CD4-positive, alpha-beta memory T cell (primary cell): ENCODE measurements around the gene SLC16A14. TPM values are rescaled to one million over a fixed set of nuclear protein-coding genes. Genes with fewer than 3 reads are reported as not detected.
A peak's percentile ranks its signal among the peaks of the same experiment; 100 is the strongest.

Source experiments
- CTCF ChIA-PET: fragments of 350-600 bp; sonication (Branson Sonifier 250); formaldehyde crosslinking; loops from one replicate; lab custom pipeline; 2021; ENCODE audit warnings: inconsistent platforms; ENCODE audit not compliant: partially characterized antibody; lab: Charles Lee
- POLR2A ChIA-PET: fragments of 350-600 bp; sonication (Branson Sonifier 250); formaldehyde crosslinking; loops from one replicate; lab custom pipeline; 2021; ENCODE audit not compliant: partially characterized antibody; lab: Charles Lee
- DNase-seq, 5 donors: peaks; one replicate each; pipeline versions ENCODE4 v3.0.0 to v3.0.0-alpha.2; 2020 to 2022; ENCODE audit warnings: mixed read lengths in 1 of 5
- H3K27ac ChIP-seq: one replicate; pipeline ENCODE4 v1.7.0; 2013; ENCODE audit warnings: low read depth, low read length
- H3K27me3 ChIP-seq: 2 replicates; pipeline ENCODE4 v1.7.0; 2013; ENCODE audit warnings: mild to moderate bottlenecking, low read length, moderate library complexity; ENCODE audit not compliant: insufficient read depth
- H3K36me3 ChIP-seq: 2 replicates; pipeline ENCODE4 v1.7.0; 2013; ENCODE audit warnings: mild to moderate bottlenecking, low read length, moderate library complexity; ENCODE audit not compliant: insufficient read depth
- H3K4me1 ChIP-seq: 2 replicates; pipeline ENCODE4 v1.7.0; 2013; ENCODE audit warnings: mild to moderate bottlenecking, low read length, moderate library complexity; ENCODE audit not compliant: insufficient read depth
- H3K4me3 ChIP-seq, 2 donors: one replicate each; pipeline ENCODE4 v1.7.0; 2013; ENCODE audit warnings: low read length in 2 of 2, mild to moderate bottlenecking in 1 of 2
- H3K9me3 ChIP-seq, 2 donors: one replicate each; pipeline ENCODE4 v1.7.0; 2013; ENCODE audit warnings: low read length in 2 of 2, control low read depth in 1 of 2; ENCODE audit not compliant: control insufficient read depth in 1 of 2
- H3K27ac Mint-ChIP-seq, 7 donors: one replicate each; pipeline ENCODE4 v1.8.0; 2020 to 2021; ENCODE audit warnings: mixed read lengths in 7 of 7, mild to moderate bottlenecking in 6 of 7, inconsistent platforms in 3 of 7, moderate library complexity in 3 of 7
- H3K27me3 Mint-ChIP-seq, 2 donors: one replicate each; pipeline ENCODE4 v1.8.0; 2020 to 2021; ENCODE audit warnings: mixed read lengths in 2 of 2
- H3K36me3 Mint-ChIP-seq, 2 donors: one replicate each; pipeline ENCODE4 v1.8.0; 2020 to 2021; ENCODE audit warnings: mixed read lengths in 2 of 2, inconsistent platforms in 1 of 2, mild to moderate bottlenecking in 1 of 2
- H3K4me1 Mint-ChIP-seq, 4 donors: one replicate each; pipeline ENCODE4 v1.8.0; 2020 to 2021; ENCODE audit warnings: mixed read lengths in 4 of 4, mild to moderate bottlenecking in 1 of 4
- H3K4me3 Mint-ChIP-seq, 8 donors: one replicate each; pipeline ENCODE4 v1.8.0; 2020 to 2021; ENCODE audit warnings: mixed read lengths in 8 of 8, mild to moderate bottlenecking in 7 of 8, moderate library complexity in 6 of 8, inconsistent platforms in 3 of 8
- H3K9me3 Mint-ChIP-seq, 8 donors: one replicate each; pipeline ENCODE4 v1.8.0; 2020 to 2021; ENCODE audit warnings: mixed read lengths in 8 of 8, mild to moderate bottlenecking in 5 of 8, inconsistent platforms in 3 of 8, moderate library complexity in 1 of 8
- intact Hi-C: fragments of 100-400 bp; cut with micrococcal nuclease; formaldehyde crosslinking; loops from one replicate; pipeline ENCODE4 v1.15.1; 2023
- polyA plus RNA-seq, 2 donors: library from polyadenylated mRNA; unstranded; fragments of 300-500 nt; fragmentation: Illumina TruSeq; gene quantifications; one replicate each; pipeline ENCODE4 v1.2.3, GENCODE V29; 2021
- total RNA-seq, 2 experiments: library from RNA; stranded (reverse); gene quantifications; one replicate each; pipeline ENCODE4 v1.2.3, GENCODE V29; 2021

The SLC16A14 gene
- total and polyA plus RNA-seq, 4 experiments from 2014 or later, result 0.12 to 0.44 (median 0.14) TPM; not detected in 1

DNA sequence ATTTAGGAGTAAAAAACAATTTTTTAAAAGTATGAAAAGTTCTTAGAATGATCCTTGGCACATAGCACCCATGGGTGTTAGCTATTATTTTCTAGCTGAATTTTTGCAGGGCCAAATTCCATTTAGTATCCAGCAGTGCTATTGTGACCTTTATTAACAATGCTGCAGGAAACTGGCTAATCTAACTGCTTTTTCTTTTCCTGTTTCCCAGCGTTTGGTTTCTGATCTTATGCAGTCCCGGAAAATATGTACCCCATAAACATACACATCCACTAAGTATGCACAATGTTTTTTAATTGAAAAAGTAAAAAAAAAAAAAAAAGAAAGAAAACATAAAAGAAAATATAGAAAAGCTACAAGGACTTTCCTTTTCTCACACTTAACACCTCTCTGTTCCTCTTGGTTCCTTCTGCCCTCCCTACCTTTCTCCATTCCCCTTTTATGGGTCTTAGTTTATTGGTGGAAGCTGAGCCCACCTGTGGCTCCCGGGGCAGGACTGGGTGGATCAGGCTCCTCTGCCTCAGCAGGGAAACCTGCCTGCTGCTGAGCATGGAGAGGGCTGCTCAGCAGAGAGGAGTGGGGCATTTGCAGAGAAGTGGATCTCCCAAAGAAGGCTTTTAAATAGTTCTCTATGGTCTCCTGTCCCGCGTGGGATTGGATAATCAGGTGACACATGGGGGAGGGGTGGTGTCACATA, 9.3 kb upstream of the SLC16A14 start:
- no peak for DNase-seq
- ChIA-PET CTCF (interaction anchor here (3.9 kb wide), 1 partner anchor 11 kb away, joined by 31 read pairs; no protein-coding TSS in a partner anchor), POLR2A (no interaction called here)
- intact Hi-C loops, result no loop called here
- no peaks in the 10 kb centered on the region for H3K9me3 ChIP-seq
- H3K4me1 Mint-ChIP-seq, result no peaks in the 10 kb centered on the region
- H3K27me3 Mint-ChIP-seq, result peaks cover 0 to 3% of the 10 kb centered on the region in 2 donors
- no peaks in the 10 kb centered on the region for H3K27me3 ChIP-seq
- no peak overlapping the region for H3K27ac Mint-ChIP-seq
- H3K4me3 ChIP-seq, result no peak overlapping the region
- peaks cover 0 to 7% (median 0%) of the 10 kb centered on the region in 8 donors for H3K9me3 Mint-ChIP-seq
- no peaks in the 10 kb centered on the region for H3K36me3 Mint-ChIP-seq
- no peak overlapping the region for H3K4me3 Mint-ChIP-seq
- no peak overlapping the region for H3K27ac ChIP-seq
- no peaks in the 10 kb centered on the region for H3K36me3 ChIP-seq
- no peaks in the 10 kb centered on the region for H3K4me1 ChIP-seq

DNA sequence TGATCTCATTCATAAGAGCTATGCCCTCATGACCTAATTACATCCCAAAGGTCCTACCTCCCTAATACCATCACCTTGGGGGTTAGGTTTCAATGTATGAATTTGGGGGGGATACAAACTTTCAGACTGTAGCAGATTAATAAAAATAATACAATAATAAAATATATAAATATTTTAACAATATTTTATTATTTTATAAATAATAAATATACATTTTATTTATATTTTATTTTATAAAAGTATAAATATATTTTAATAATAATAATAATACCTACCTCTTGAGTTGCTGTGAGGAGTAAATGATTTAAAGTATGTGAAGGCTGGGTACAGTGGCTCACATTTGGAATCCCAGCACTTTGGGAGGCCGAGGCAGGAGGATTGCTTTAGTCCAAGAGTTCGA, 8.1 kb upstream of the SLC16A14 start:
- Histone ChIP-seq H3K27me3 (no peaks in the 10 kb centered on the region), H3K4me1 (no peaks in the 10 kb centered on the region), H3K27ac (no peak overlapping the region), H3K4me3 (no peak overlapping the region), H3K36me3 (no peaks in the 10 kb centered on the region), H3K9me3 (no peaks in the 10 kb centered on the region)
- CTCF ChIA-PET, result interaction anchor here (3.9 kb wide), 1 partner anchor 10 kb away, joined by 31 read pairs; no protein-coding TSS in a partner anchor
- Mint-ChIP-seq H3K9me3 (peaks cover 0 to 7% (median 0%) of the 10 kb centered on the region in 8 donors), H3K27me3 (peaks cover 0 to 3% of the 10 kb centered on the region in 2 donors), H3K36me3 (no peaks in the 10 kb centered on the region), H3K27ac (no peak overlapping the region), H3K4me1 (no peaks in the 10 kb centered on the region), H3K4me3 (no peak overlapping the region)
- POLR2A ChIA-PET, result no interaction called here
- no peak for DNase-seq
- intact Hi-C loops, result no loop called here

DNA sequence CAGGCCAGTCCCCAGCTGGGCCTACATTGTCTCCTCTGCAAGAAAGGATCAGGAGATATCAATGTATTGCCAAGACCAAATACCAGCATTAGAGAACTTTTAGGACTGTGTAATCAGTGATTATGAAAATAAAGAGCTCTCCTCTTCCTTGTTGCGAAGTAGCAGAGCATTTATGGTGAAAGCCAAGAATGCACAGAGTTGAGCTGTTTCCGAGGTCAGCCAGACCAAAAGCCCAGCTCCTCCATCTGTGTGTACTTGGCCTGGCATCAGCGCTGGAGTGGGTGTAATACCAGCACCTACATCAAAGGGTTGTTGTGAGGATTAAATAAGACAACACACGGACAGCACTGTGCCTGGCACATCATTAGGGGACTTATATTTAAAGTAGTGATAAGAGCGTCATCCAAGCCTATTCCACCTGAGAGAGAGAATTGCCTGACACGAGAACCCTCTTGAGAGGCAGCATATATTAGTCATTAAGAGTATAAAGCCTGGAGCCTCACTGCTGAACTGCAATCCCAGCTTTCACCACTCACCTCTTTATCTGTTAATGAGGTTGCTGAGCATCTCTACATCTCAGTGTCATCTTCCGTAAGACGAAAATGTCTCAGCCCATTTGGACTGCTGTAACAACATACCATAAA, 7.4 kb upstream of the SLC16A14 start:
- DNase-seq, result no peak
- Mint-ChIP-seq H3K27ac (no peak overlapping the region), H3K36me3 (no peaks in the 10 kb centered on the region), H3K9me3 (peaks cover 0 to 7% (median 0%) of the 10 kb centered on the region in 8 donors), H3K4me3 (no peak overlapping the region), H3K4me1 (no peaks in the 10 kb centered on the region), H3K27me3 (peaks cover 0 to 3% of the 10 kb centered on the region in 2 donors)
- H3K36me3 ChIP-seq, result no peaks in the 10 kb centered on the region
- H3K27me3 ChIP-seq, result no peaks in the 10 kb centered on the region
- no peak overlapping the region for H3K27ac ChIP-seq
- POLR2A ChIA-PET, result no interaction called here
- CTCF ChIA-PET, result interaction anchor here (3.9 kb wide), 1 partner anchor 9 kb away, joined by 31 read pairs; no protein-coding TSS in a partner anchor
- no peaks in the 10 kb centered on the region for H3K9me3 ChIP-seq
- no peaks in the 10 kb centered on the region for H3K4me1 ChIP-seq
- intact Hi-C loops, result no loop called here
- H3K4me3 ChIP-seq, result no peak overlapping the region

DNA sequence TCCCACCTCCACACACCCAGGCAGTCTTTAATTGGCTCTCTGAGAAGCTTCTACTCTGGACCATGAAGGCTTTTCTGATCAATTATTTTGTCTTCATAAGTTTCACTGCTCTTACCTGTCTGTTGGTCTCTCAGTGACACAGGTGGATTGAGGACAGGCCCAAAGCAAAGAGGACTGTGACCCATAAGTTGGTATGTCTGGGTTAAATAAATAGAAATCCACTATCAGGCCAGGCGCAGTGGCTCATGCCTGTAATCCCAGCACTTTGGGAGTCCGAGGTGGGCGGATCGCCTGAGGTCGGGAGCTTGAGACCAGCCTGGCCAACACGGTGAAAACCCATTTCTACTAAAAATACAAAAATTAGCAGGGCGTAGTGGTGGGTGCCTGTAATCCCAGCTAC, 2.7 kb upstream of the SLC16A14 start:
- intact Hi-C loops, result no loop called here
- Histone ChIP-seq H3K36me3 (no peaks in the 10 kb centered on the region), H3K27ac (no peak overlapping the region), H3K9me3 (no peaks in the 10 kb centered on the region), H3K4me1 (peaks cover 12% of the 10 kb centered on the region), H3K4me3 (no peak overlapping the region), H3K27me3 (no peaks in the 10 kb centered on the region)
- POLR2A ChIA-PET, result no interaction called here
- Mint-ChIP-seq H3K36me3 (peaks cover 0 to 5% of the 10 kb centered on the region in 2 donors), H3K9me3 (peaks cover 0 to 7% (median 0%) of the 10 kb centered on the region in 8 donors), H3K4me3 (peak overlapping the region in 1 of 8 donors; percentile 50), H3K4me1 (peaks cover 7 to 15% (median 9%) of the 10 kb centered on the region in 4 donors), H3K27ac (no peak overlapping the region), H3K27me3 (peaks cover 3% of the 10 kb centered on the region in 2 donors)
- no peak for DNase-seq
- CTCF ChIA-PET, result no interaction called here

DNA sequence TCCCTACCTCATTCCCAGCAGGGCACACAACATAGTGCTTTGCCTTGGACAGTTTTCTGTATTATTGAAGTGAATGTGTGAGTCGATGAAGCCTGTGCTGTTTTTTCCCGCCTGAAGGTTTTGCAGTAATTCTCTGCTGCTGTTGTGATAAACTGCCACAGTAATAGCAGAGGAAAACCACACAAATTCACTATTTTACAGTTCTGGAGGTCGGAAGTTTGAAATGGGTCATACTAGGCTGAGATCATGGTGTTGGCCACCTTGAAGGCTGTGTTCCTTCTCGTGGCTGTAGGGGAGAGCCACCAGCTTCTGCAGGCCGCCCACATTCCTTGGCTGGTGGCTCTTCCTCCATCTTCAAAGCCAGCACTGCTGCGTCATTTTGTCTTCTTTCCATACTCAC, 678 bp upstream of the SLC16A14 start:
- H3K4me3 Mint-ChIP-seq, result peak overlapping the region; percentile 59 to 94 (median 90)

DNA sequence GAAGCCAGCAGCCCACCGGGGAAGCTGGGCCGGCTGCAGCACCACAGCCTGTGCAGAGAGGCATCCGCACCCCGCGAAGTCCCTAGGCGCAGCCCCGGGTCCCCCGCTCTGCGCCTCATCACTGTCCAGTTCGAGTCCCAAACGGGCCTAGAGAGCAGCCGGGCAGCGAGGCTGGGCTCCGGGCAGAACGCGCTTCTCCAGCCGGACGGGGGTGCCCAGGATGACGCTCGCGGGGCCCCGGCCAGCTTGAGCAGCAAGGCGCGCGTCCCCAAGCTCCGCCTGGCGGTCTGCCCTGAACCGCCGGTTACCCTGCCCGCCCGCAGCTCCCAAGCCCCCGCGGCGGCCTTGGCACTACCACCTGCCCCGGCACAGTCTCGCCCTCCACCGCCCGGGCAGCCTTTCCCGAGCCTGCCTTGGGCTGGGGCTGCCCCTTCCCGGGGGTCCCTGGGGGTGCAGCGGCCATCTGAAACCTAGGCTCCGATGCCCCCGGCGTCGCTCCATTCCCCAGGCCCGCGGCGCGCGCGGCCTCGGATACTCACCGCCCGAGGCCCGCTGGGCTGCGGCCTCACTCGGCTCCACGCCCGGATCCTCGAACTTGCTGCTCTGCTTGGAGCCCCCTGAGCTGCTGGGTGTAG, 591 bp downstream of the SLC16A14 start:
- Histone ChIP-seq H3K27ac (no peak overlapping the region), H3K4me3 (peak overlapping the region in 1 of 2 donors; percentile 70), H3K27me3 (no peaks in the 10 kb centered on the region), H3K36me3 (no peaks in the 10 kb centered on the region), H3K9me3 (no peaks in the 10 kb centered on the region), H3K4me1 (peaks cover 12% of the 10 kb centered on the region)
- peaks cover 0 to 5% of the 10 kb centered on the region in 2 donors for H3K36me3 Mint-ChIP-seq
- peak overlapping the region in 3 of 7 donors; percentile 12 to 67 (median 30) for H3K27ac Mint-ChIP-seq
- intact Hi-C loops, result loop anchor here (1.0 to 5.0 kb wide), 3 partner anchors 60 to 344 kb away; no protein-coding TSS in a partner anchor
- peaks cover 8 to 15% (median 10%) of the 10 kb centered on the region in 4 donors for H3K4me1 Mint-ChIP-seq
- peaks cover 0 to 1% (median 0%) of the 10 kb centered on the region in 8 donors for H3K9me3 Mint-ChIP-seq
- peak in 4 of 5 donors; percentile 22 to 51 (median 32) for DNase-seq
- ChIA-PET CTCF (interaction anchor here (1.4 to 4.5 kb wide), 11 partner anchors 8 to 542 kb away, joined by 3 to 31 read pairs (median 12); no protein-coding TSS in a partner anchor), POLR2A (interaction anchor here (1.2 to 1.3 kb wide), 2 partner anchors 12 to 731 kb away, joined by 3 to 7 read pairs; no protein-coding TSS in a partner anchor)
- H3K27me3 Mint-ChIP-seq, result peaks cover 4 to 11% of the 10 kb centered on the region in 2 donors
- H3K4me3 Mint-ChIP-seq, result peak overlapping the region; percentile 89 to 94 (median 92)

More for the DNA sequence above, 678 bp upstream of the SLC16A14 start:
- H3K27me3 ChIP-seq, result no peaks in the 10 kb centered on the region
- H3K4me1 Mint-ChIP-seq, result peaks cover 8 to 15% (median 10%) of the 10 kb centered on the region in 4 donors
- H3K4me1 ChIP-seq, result peaks cover 12% of the 10 kb centered on the region
- H3K27me3 Mint-ChIP-seq, result peaks cover 3 to 4% of the 10 kb centered on the region in 2 donors
- no peak overlapping the region for H3K27ac ChIP-seq
- peaks cover 0 to 7% (median 0%) of the 10 kb centered on the region in 8 donors for H3K9me3 Mint-ChIP-seq
- H3K27ac Mint-ChIP-seq, result no peak overlapping the region
- POLR2A ChIA-PET, result no interaction called here
- no peak for DNase-seq
- H3K4me3 ChIP-seq, result no peak overlapping the region
- H3K36me3 Mint-ChIP-seq, result peaks cover 0 to 5% of the 10 kb centered on the region in 2 donors
- intact Hi-C loops, result loop anchor here (2.0 to 5.0 kb wide), 2 partner anchors 269 to 343 kb away; no protein-coding TSS in a partner anchor
- CTCF ChIA-PET, result interaction anchor here (2.5 to 4.5 kb wide), 2 partner anchors 10 to 90 kb away, joined by 12 to 26 read pairs; no protein-coding TSS in a partner anchor
- H3K36me3 ChIP-seq, result no peaks in the 10 kb centered on the region
- H3K9me3 ChIP-seq, result no peaks in the 10 kb centered on the region
